Right ventricle myocardium inferior (tissue), 1 donor: Measurements from ENCODE around the gene ESR1. TPM values are rescaled to one million over a fixed set of nuclear protein-coding genes. Genes with fewer than 3 reads are reported as not detected.

Experiments
- ATAC-seq: fragments of 200-7000 bp; cut with Tn5 transposase; one replicate; pipeline ENCODE4 v1.9.1; 2020; ENCODE audit warnings: mild to moderate bottlenecking, moderate library complexity
- DNase-seq: peaks from one replicate; pipeline ENCODE4 v3.0.0; 2021; ENCODE audit errors: missing footprints
- intact Hi-C: fragments of 100-400 bp; cut with DNase I; formaldehyde crosslinking; loops from one replicate; pipeline ENCODE4 v1.11.0; 2022
- total RNA-seq: library from RNA; stranded (reverse); fragmentation: NEBNext Ultra II Directional; extraction: Animal tissue kit (Norgen Biotek cat#: 25700); gene quantifications from one replicate; pipeline ENCODE4 v1.2.1, GENCODE V29; 2021
- donor health status: DM: no; HTN: yes; CAD: no; lungs with severe emphysema.

The ESR1 gene
- total RNA-seq, 1 donor from 2014 or later: 1.4 TPM

- DNase-seq (no peak), ATAC-seq (no peak)
- intact Hi-C loops: loop anchor here (5.0 kb wide), 1 partner anchor 97 kb away; no protein-coding TSS in a partner anchor
Observed at GRCh38 chr6:152170313-152170701, 362.8 kb downstream of the ESR1 start.

GRCh38 chr6:152170702-152171667 lies 363.5 kb downstream of the ESR1 start:
- peak; percentile 20 for ATAC-seq
- intact Hi-C loops: loop anchor here (5.0 kb wide), 1 partner anchor 96 kb away; no protein-coding TSS in a partner anchor
- no peak for DNase-seq

DNA sequence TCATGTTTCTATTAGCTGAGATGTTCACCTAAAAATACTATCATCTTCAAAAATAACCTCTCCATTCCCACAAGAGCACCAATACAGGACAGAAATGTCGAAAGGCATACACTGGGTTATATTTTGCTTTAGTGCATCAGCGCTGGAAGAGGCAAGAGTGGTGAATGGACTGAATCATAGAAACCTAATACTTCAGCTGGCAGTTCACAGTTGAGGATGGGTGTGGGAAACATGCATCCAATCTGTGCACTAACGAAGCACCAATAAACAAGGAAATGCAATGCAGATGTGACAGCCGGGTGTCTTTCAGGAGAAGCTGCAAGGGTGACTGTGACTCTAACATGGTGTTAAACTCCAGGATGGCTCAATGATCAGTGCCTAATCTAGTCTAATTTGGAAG lies 365.8 kb downstream of the ESR1 start:
- DNase-seq (no peak), ATAC-seq (no peak)
- intact Hi-C loops: loop anchor here (5.0 kb wide), 1 partner anchor 94 kb away; no protein-coding TSS in a partner anchor

- no peak for ATAC-seq
- DNase-seq: no peak
- intact Hi-C loops: loop anchor here (5.0 kb wide), 1 partner anchor 93 kb away; no protein-coding TSS in a partner anchor
Observed at GRCh38 chr6:152173957-152174356, 366.5 kb downstream of the ESR1 start.

DNA sequence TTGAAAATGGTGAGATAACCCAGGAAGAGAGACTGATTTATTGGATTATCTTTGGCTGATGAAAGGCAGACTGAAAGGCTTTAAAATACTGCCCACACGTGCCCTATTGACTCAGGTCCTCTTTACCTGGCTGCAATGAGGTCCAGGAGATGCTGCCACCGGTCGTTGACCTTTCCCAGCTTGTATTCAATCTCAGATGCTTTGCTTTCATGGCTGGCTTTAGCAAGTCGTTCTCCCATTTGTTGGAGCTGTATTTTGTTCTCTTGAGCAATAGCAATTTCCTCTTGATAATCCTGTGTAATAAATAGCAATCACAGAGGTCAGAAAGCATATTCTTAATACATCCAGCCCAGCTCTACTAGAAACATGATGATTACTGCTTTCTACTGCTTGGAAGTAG lies 368.8 kb downstream of the ESR1 start:
- ATAC-seq (no peak), DNase-seq (no peak)
- intact Hi-C loops: no loop called here
